ENCODE measurements around the gene GEMIN5. TPM values are rescaled to one million over a fixed set of nuclear protein-coding genes. Genes with fewer than 3 reads are reported as not detected.

GEMIN5 gene
- total and polyA plus RNA-seq, 2 experiments from 2014 or later: 18.3 to 46.7 TPM

- TF ChIP-seq POLR2AphosphoS5 (IDR thresholded peaks at IDR 0.05; ENCODE audit: low read depth) (no peak), STAT1 (IDR thresholded peaks at IDR 0.05; ENCODE audit: unreplicated experiment) (no peak)
Measured at GRCh38 chr5:154898210-154898609, 39.8 kb downstream of the GEMIN5 start (continued).

DNA sequence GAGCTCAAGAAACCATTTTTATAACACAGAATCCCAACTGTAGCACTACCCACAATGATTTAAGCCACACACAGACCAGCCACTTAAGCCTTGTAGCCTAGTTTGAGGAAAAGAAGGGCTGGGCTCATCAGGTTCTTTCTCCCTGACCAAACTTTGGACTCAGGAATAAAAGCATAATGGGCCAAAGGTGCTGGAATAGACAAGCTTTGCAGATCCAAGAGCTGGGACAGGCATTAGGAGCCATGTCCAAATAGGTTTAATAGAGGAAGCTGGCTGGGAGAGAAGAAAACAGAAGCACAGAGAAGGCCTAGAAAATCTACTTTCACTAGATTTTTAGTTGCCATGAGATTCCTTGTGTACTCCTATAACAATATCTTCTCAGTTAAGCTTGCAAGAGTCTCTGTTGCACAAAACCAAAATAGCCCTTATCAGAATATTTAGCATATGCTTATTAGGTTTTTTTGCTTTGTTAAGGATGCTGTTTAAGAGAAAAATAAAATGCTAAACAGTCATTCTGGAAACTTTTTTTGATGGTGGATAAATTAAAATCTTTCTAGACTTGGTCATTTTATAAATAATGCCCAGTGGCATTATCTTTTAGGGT is 41.3 kb downstream of the GEMIN5 start:
- no peaks in the 10 kb centered on the region for H3K9me3 Mint-ChIP-seq
- Histone ChIP-seq H3K4me2 (no peak overlapping the region), H2AFZ (no peak overlapping the region), H3F3A (replicated peaks; ENCODE audit: low read depth) (no peaks in the 10 kb centered on the region), H3K27me3 (ENCODE audit: insufficient read depth) (no peaks in the 10 kb centered on the region), H3K27ac (ENCODE audit: low read depth) (no peak overlapping the region), H3K4me1 (ENCODE audit: insufficient read depth) (no peaks in the 10 kb centered on the region), H3K9me2 (ENCODE audit: insufficient read depth) (no peaks in the 10 kb centered on the region), H3K4me3 (no peak overlapping the region), H3K36me3 (ENCODE audit: insufficient read depth) (peaks cover 75% of the 10 kb centered on the region), H3K79me2 (replicated peaks; ENCODE audit: insufficient read depth) (no peaks in the 10 kb centered on the region), H4K20me1 (replicated peaks; ENCODE audit: insufficient read depth) (no peaks in the 10 kb centered on the region; the same call in none of the 2 replicates)
- H3K4me1 Mint-ChIP-seq: no peaks in the 10 kb centered on the region
- ATAC-seq (no peak), DNase-seq (ENCODE audit: low spot score) (no peak)
- TF ChIP-seq NANOG (IDR thresholded peaks at IDR 0.05; ENCODE audit: borderline replicate concordance) (no peak), POLR2AphosphoS5 (IDR thresholded peaks at IDR 0.05; ENCODE audit: low read depth) (no peak), CREB1 (CRISPR knock-in tag; IDR thresholded peaks at IDR 0.05; ENCODE audit: low read depth) (no peak)
- peaks cover 87% of the 10 kb centered on the region for H3K36me3 Mint-ChIP-seq (ENCODE audit: low read depth)
- H3K27me3 Mint-ChIP-seq (ENCODE audit: insufficient read depth, low read depth, poor library complexity): no peaks in the 10 kb centered on the region
- no peak overlapping the region for H3K4me3 Mint-ChIP-seq
- no peak overlapping the region for H3K27ac Mint-ChIP-seq

- Histone ChIP-seq H3K79me2 (replicated peaks; ENCODE audit: insufficient read depth) (no peaks in the 10 kb centered on the region), H3K4me3 (no peak overlapping the region), H3K4me2 (no peak overlapping the region), H3F3A (replicated peaks; ENCODE audit: low read depth) (no peaks in the 10 kb centered on the region), H3K27me3 (ENCODE audit: insufficient read depth) (no peaks in the 10 kb centered on the region), H4K20me1 (replicated peaks; ENCODE audit: insufficient read depth) (no peaks in the 10 kb centered on the region; the same call in 1 of the 2 replicates), H3K4me1 (ENCODE audit: insufficient read depth) (no peaks in the 10 kb centered on the region), H3K9me2 (ENCODE audit: insufficient read depth) (no peaks in the 10 kb centered on the region), H3K36me3 (ENCODE audit: insufficient read depth) (peaks cover 77% of the 10 kb centered on the region), H2AFZ (no peak overlapping the region), H3K27ac (ENCODE audit: low read depth) (no peak overlapping the region)
- Mint-ChIP-seq H3K27me3 (ENCODE audit: insufficient read depth, low read depth, poor library complexity) (no peaks in the 10 kb centered on the region), H3K27ac (no peak overlapping the region), H3K9me3 (no peaks in the 10 kb centered on the region), H3K4me1 (no peaks in the 10 kb centered on the region), H3K36me3 (ENCODE audit: low read depth) (peaks cover 91% of the 10 kb centered on the region), H3K4me3 (no peak overlapping the region)
- DNase-seq (ENCODE audit: low spot score) (no peak), ATAC-seq (no peak)
- TF ChIP-seq EZH2phosphoT487 (IDR thresholded peaks at IDR 0.05; ENCODE audit: unreplicated experiment) (no peak), POLR2AphosphoS5 (IDR thresholded peaks at IDR 0.05; ENCODE audit: low read depth) (no peak), NANOG (IDR thresholded peaks at IDR 0.05; ENCODE audit: borderline replicate concordance) (no peak), ZNF114 (CRISPR knock-in tag; IDR thresholded peaks at IDR 0.05) (no peak), ZNF331 (CRISPR knock-in tag; IDR thresholded peaks at IDR 0.05; ENCODE audit: low read depth) (no peak), STAT1 (IDR thresholded peaks at IDR 0.05; ENCODE audit: unreplicated experiment) (no peak), JUNB (IDR thresholded peaks at IDR 0.05; ENCODE audit: unreplicated experiment) (no peak), CREB1 (CRISPR knock-in tag; IDR thresholded peaks at IDR 0.05; ENCODE audit: low read depth) (no peak), EZH2 (IDR thresholded peaks at IDR 0.05; ENCODE audit: low read depth, unreplicated experiment) (no peak), ZNF462 (CRISPR knock-in tag; IDR thresholded peaks at IDR 0.05) (no peak)
Measured at GRCh38 chr5:154895606-154896561, 42.1 kb downstream of the GEMIN5 start.

Data from GM23338 (cell line).